Esophagus (tissue), 2 donors: ENCODE results near the gene PLCL2. TPM values are rescaled to one million over a fixed set of nuclear protein-coding genes. Genes with fewer than 3 reads are reported as not detected.

Experiments used
- H3K27ac ChIP-seq, 2 donors: one replicate each; pipeline ENCODE4 v1.5.1; 2013; ENCODE audit warnings: low read depth in 2 of 2, mild to moderate bottlenecking in 2 of 2, inconsistent platforms in 1 of 2, low read length in 1 of 2, moderate library complexity in 1 of 2
- H3K27me3 ChIP-seq, 2 donors: one replicate each; pipeline ENCODE4 v1.6.1; 2013; ENCODE audit warnings: low read length in 2 of 2, control low read depth in 1 of 2, mild to moderate bottlenecking in 1 of 2; ENCODE audit not compliant: insufficient read depth in 2 of 2, control insufficient read depth in 1 of 2
- H3K36me3 ChIP-seq, 2 donors: one replicate each; pipeline ENCODE4 v1.6.1; 2013; ENCODE audit warnings: low read length in 1 of 2; ENCODE audit not compliant: control insufficient read depth in 2 of 2, insufficient read depth in 2 of 2
- H3K4me1 ChIP-seq, 2 donors: one replicate each; pipeline ENCODE4 v1.6.1; 2013; ENCODE audit warnings: low read length in 1 of 2; ENCODE audit not compliant: control insufficient read depth in 2 of 2, insufficient read depth in 2 of 2
- H3K4me3 ChIP-seq, 2 donors: one replicate each; pipeline ENCODE4 v1.5.1; 2013; ENCODE audit warnings: low read length in 2 of 2, mild to moderate bottlenecking in 2 of 2, low read depth in 1 of 2, moderate library complexity in 1 of 2
- H3K9me3 ChIP-seq, 2 donors: one replicate each; pipeline ENCODE4 v1.6.1; 2013; ENCODE audit warnings: mild to moderate bottlenecking in 2 of 2, low read depth in 1 of 2, low read length in 1 of 2, moderate library complexity in 1 of 2; ENCODE audit not compliant: control insufficient read depth in 2 of 2, insufficient read depth in 1 of 2
- WGBS, 2 donors: extraction: QIAGEN DNeasy Blood & Tissue Kit; methylation state at CpG; one replicate each; pipeline ENCODE4 v1.1.7; 2013; 5-methylcytosine and 5-hydroxymethylcytosine counted together
- polyA plus RNA-seq, 2 donors: library from polyadenylated mRNA; stranded (reverse); fragments of 200-250 nt; gene quantifications; one replicate each; pipeline ENCODE4 v1.2.3, GENCODE V29; 2013
- donor health status: healthy with polysubstance abuse.
- donor health status: Bipolar disorder and iron deficiency.

The PLCL2 gene
- polyA plus RNA-seq, 2 donors = 0.22 to 0.35 TPM

DNA sequence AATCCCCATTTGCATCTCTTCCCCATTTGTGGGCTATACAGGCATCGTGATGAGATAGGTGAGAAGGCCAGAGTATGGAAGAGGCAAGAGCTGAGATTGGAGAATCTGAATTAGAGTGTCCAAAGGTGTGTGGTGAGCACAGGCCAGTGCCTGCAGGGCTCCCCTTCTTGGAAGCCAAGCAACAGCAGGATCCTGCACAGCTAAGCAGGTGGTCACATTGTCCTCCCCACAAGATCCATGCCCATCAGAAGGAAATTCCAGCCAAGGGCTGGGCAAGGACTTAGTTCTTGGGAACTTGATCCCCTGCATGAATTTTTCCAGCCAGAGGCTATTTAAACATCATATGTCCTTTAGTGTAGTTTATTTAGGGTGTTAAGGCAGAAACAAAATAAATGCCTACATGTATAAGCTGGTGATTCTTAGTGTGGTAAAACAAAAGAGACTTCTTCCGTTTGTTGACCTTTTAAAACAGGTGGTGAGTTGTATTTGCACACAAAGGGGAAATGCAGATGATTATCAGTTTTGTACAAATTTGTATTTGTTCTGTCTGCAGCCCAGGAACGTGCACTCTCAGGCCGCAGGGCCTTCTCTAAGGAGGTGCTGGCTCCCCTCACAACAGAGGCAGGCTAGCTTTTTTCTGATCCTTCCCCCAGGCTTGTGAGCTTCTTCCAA is 110.2 kb downstream of the PLCL2 start:
- no peak overlapping the region for H3K27ac ChIP-seq
- 46 to 55% methylated on average over 4 of the region's 4 CpGs for WGBS, 2 donors

DNA sequence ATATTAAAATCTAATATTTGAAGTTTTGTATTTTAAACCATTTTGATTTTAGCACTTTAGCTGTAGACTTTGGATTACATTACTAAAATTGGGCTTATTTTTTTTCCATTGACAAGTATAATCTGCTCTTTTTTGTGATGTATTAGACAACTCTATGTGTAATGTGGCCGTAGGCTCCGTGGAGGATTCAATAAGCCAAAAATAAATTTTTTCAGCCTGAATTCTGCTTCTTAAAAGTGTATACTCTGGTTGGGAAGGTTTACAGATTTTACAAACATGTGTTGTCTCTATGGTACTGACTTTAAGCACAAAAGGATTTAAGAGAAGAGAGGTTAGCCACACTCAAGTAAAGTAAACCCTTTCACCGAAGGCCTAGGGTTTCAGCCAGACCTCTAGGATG is 110.8 kb downstream of the PLCL2 start:
- H3K4me1 ChIP-seq = no peaks in the 10 kb centered on the region
- no peak overlapping the region for H3K4me3 ChIP-seq
- H3K27ac ChIP-seq = no peak overlapping the region
- no peaks in the 10 kb centered on the region for H3K36me3 ChIP-seq
- WGBS, 2 donors = 74 to 85% methylated on average over 3 of the region's 3 CpGs
- H3K27me3 ChIP-seq = no peaks in the 10 kb centered on the region
- H3K9me3 ChIP-seq = no peaks in the 10 kb centered on the region

More for the DNA sequence above, 110.2 kb downstream of the PLCL2 start:
- no peak overlapping the region for H3K4me3 ChIP-seq
- H3K4me1 ChIP-seq = no peaks in the 10 kb centered on the region
- H3K27me3 ChIP-seq = no peaks in the 10 kb centered on the region
- H3K36me3 ChIP-seq = no peaks in the 10 kb centered on the region
- H3K9me3 ChIP-seq = no peaks in the 10 kb centered on the region

DNA sequence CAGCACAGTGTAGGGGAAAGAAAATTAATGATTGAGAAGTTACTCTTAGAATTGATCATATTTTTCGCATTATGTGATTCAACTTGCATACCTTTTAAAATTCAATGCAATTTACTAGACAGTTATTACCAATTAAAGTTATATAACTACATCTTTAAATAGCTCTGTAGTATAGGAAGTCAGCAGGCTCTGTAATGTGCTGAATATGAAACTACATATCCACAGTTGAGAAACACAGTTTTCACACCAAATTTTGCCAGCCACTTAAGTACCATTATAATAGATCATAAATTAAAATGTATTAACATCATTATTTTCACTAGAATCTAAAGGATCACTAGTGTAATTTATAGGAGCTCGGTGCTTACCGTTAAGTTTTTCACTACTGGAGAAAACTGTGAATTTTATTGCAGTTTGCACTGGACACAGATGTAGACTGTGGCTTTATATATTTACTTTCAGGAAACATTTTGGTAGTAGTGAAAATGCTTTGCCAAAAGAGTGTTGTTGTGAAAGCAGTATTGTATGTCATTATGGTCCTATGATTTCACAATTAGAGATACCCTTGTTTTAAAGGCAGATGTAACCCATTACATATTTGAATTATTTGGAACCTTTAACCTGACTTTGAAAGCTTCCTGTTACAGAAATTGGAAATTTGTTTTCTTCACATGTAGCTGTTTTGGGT is 113.6 kb downstream of the PLCL2 start:
- WGBS, 2 donors = 91 to 93% methylated on average over 3 of the region's 3 CpGs

DNA sequence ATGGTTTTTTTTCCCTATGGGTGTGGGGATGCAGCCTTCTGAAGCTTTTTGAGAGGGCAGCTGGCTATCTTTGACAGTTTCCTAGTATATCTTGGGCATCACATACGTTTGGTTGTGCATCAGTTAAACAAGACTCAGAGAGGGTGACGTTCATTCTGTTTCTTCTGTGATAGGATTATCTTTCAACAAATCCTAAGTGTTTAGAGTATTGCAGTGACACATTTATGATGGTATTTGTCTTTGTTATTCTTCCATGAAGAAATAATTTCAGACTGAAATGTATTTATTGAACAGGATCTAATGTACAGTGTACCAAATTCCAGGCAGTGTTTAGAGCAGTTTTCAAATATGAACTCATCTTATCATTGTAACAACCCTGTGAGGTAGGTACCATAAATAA is 114.4 kb downstream of the PLCL2 start:
- Histone ChIP-seq H3K36me3 (no peaks in the 10 kb centered on the region), H3K4me3 (no peak overlapping the region), H3K27me3 (no peaks in the 10 kb centered on the region), H3K4me1 (no peaks in the 10 kb centered on the region), H3K9me3 (no peaks in the 10 kb centered on the region), H3K27ac (no peak overlapping the region)
- WGBS, 2 donors = 63 to 69% methylated on average over 2 of the region's 2 CpGs

More for the DNA sequence above, 113.6 kb downstream of the PLCL2 start:
- H3K9me3 ChIP-seq = no peaks in the 10 kb centered on the region
- no peak overlapping the region for H3K4me3 ChIP-seq
- H3K36me3 ChIP-seq = no peaks in the 10 kb centered on the region
- no peak overlapping the region for H3K27ac ChIP-seq
- no peaks in the 10 kb centered on the region for H3K27me3 ChIP-seq
- H3K4me1 ChIP-seq = no peaks in the 10 kb centered on the region

DNA sequence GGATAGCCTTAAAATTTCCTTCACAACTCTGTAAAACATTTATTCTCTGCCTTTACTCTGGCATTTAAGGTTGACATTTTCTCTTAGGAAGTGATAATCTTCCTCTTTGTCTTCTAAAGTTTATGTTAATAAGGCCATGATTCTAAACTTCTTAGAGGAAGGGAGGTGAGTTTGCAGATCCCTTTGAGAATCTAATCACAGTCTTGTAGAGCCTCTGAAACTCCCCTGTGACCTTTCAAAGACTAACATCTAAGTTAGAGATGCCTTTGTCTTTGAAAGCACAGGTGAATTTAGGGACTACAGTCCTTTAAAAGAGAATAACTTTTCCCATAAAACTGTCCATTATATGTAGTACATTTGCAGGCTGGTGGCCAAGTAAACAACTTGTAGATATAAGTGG is 115.1 kb downstream of the PLCL2 start:
- no peaks in the 10 kb centered on the region for H3K4me1 ChIP-seq
- no peaks in the 10 kb centered on the region for H3K27me3 ChIP-seq
- H3K4me3 ChIP-seq = no peak overlapping the region
- H3K27ac ChIP-seq = no peak overlapping the region
- no peaks in the 10 kb centered on the region for H3K9me3 ChIP-seq
- H3K36me3 ChIP-seq = no peaks in the 10 kb centered on the region

DNA sequence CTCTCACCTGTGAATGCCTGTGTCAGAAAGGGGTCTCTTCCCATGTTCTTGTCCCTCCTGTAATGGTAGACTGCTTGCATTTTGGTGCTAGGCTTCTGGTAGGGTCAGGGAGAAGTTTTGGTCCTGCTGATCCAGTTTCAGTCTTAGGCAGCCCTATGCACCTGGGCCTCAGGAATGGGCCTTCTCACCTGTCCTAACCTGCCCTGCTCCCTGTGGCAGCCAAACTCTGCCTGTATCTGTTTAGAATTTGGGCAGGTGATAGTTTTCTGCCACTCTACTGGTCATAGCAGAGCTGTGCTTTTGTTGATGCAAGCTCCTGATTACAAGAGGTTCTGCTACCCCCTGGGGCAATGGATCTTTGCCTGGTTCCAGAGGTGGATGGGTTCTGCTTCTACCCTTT is 118.7 kb downstream of the PLCL2 start:
- H3K27ac ChIP-seq = no peak overlapping the region
- no peaks in the 10 kb centered on the region for H3K27me3 ChIP-seq
- no peaks in the 10 kb centered on the region for H3K36me3 ChIP-seq
- H3K4me1 ChIP-seq = no peaks in the 10 kb centered on the region
- H3K9me3 ChIP-seq = no peaks in the 10 kb centered on the region
- no peak overlapping the region for H3K4me3 ChIP-seq

DNA sequence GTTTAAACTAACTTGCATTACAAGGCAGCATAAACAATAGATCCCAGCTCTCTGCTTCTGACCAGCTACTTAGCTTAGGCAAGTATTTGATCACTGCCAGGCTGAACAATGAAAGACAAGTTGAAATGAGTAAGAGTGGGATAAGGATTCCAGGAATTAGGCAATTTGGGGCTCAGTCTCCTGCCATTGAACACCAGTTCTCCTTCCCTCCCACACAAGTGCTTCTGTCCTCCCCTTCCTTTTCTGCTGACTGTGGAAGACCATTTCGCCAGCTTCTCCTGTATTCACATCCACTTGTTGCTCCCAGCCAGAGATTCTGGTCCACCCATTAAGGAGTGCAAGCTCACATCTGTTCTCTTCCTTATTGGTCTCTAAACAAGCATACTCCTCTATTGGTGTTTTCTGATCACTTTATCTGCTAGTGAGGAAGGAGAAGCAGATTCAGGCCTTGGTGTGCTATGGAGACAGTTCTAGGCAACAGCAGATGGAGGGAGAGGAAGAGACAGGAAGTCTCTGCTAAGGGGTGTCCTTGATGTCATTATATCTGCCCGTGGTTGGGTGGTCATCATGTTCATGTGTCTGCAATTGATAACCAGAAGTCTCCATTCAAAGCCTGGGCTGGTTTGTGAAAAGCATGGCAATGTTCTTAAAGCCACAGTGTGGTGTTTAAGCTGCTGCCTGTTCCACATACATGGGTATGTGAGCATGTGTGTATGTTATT is 121.5 kb downstream of the PLCL2 start:
- WGBS, 2 donors = 59 to 62% methylated on average over 2 of the region's 2 CpGs
- no peaks in the 10 kb centered on the region for H3K27me3 ChIP-seq

DNA sequence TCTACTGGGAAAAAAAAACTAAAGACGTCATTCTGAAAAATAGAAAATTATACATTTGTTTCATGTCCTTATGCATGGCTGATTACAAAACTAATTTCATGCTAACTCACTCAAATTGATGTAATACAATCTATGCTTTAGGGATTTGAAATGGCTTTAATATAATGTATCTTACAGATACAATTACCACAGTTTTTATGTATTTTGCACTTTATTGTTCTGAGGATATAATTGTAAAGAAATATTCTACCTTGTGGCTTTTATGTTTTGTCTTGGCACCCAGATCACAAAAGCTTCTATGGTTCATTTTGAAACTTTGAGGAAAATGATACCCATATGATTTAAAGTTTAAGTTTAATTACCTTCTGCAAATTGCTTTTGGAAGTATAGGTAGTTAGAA is 122.5 kb downstream of the PLCL2 start:
- 84 to 90% methylated on average over 1 of the region's 1 CpG for WGBS, 2 donors

More for the DNA sequence above, 121.5 kb downstream of the PLCL2 start:
- H3K9me3 ChIP-seq = no peaks in the 10 kb centered on the region
- H3K4me3 ChIP-seq = no peak overlapping the region
- no peaks in the 10 kb centered on the region for H3K36me3 ChIP-seq
- no peaks in the 10 kb centered on the region for H3K4me1 ChIP-seq
- H3K27ac ChIP-seq = no peak overlapping the region

DNA sequence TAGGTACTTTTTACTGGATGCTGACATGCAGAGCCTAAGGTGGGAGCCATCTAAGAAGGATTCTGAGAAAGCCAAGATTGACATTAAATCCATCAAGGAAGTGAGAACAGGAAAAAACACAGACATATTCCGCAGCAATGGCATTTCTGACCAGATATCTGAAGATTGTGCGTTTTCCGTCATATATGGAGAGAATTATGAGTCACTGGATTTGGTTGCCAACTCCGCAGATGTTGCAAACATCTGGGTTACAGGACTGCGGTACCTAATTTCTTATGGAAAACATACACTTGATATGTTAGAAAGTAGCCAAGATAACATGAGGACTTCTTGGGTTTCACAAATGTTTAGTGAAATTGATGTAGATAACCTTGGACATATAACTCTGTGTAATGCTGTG is 125.1 kb downstream of the PLCL2 start:
- WGBS, 2 donors = 88 to 89% methylated on average over 5 of the region's 5 CpGs
- no peak overlapping the region for H3K4me3 ChIP-seq
- H3K36me3 ChIP-seq = no peaks in the 10 kb centered on the region
- H3K4me1 ChIP-seq = no peaks in the 10 kb centered on the region
- H3K9me3 ChIP-seq = no peaks in the 10 kb centered on the region
- no peaks in the 10 kb centered on the region for H3K27me3 ChIP-seq
- H3K27ac ChIP-seq = no peak overlapping the region

More for the DNA sequence above, 122.5 kb downstream of the PLCL2 start:
- no peaks in the 10 kb centered on the region for H3K9me3 ChIP-seq
- H3K27me3 ChIP-seq = no peaks in the 10 kb centered on the region
- H3K4me1 ChIP-seq = no peaks in the 10 kb centered on the region
- H3K27ac ChIP-seq = no peak overlapping the region
- H3K36me3 ChIP-seq = no peaks in the 10 kb centered on the region
- H3K4me3 ChIP-seq = no peak overlapping the region
